Brain microvascular endothelial cell (primary cell): ENCODE results near the gene KRT80.

Experiments
- DNase-seq: peaks from one replicate; pipeline ENCODE4 v3.0.0-alpha.2; 2020
- H3K27ac ChIP-seq: fragments of 250-450 bp; sonication (Bioruptor Pico); 2 replicates; pipeline ENCODE4 v1.5.1; 2020; ENCODE audit warnings: mild to moderate bottlenecking, moderate library complexity
- H3K27me3 ChIP-seq: fragments of 250-450 bp; sonication (Bioruptor Pico); replicated peaks from 2 replicates; pipeline ENCODE4 v1.5.1; 2020; ENCODE audit warnings: mild to moderate bottlenecking
- H3K36me3 ChIP-seq: fragments of 250-450 bp; sonication (Bioruptor Pico); replicated peaks from 2 replicates; pipeline ENCODE4 v1.5.1; 2020; ENCODE audit warnings: mild to moderate bottlenecking
- H3K4me3 ChIP-seq: 2 replicates; pipeline ENCODE4 v1.5.1; 2011; ENCODE audit warnings: low read depth, mild to moderate bottlenecking, control low read depth, low read length, moderate library complexity
- CTCF ChIP-seq: IDR thresholded peaks from 2 replicates; pipeline ENCODE4 v1.5.1; 2011; ENCODE audit warnings: low read depth, mild to moderate bottlenecking, moderate library complexity, low read length, control low read depth, inconsistent platforms; ENCODE audit errors: missing control alignments
- in situ Hi-C: cut with HindIII; loops from 2 replicates; pipeline ENCODE4 v1.10.0; 2017; ENCODE audit warnings: low sequenced_read_pairs, low pct_ligation_motif_present

Gene KRT80

GRCh38 chr12:52206304-52207040 lies 14.7 kb upstream of the KRT80 start:
- Histone ChIP-seq H3K27me3 (no peaks in the 10 kb centered on the region), H3K36me3 (no peaks in the 10 kb centered on the region), H3K4me3 (no peak overlapping the region), H3K27ac (no peak overlapping the region)
- no peak for DNase-seq
- in situ Hi-C loops = no loop called here
- no peak for TF ChIP-seq CTCF

GRCh38 chr12:52205612-52206303 lies 13.9 kb upstream of the KRT80 start:
- Histone ChIP-seq H3K4me3 (no peak overlapping the region), H3K27ac (no peak overlapping the region), H3K27me3 (no peaks in the 10 kb centered on the region), H3K36me3 (no peaks in the 10 kb centered on the region)
- in situ Hi-C loops = no loop called here
- no peak for TF ChIP-seq CTCF
- DNase-seq = no peak

GRCh38 chr12:52204931-52205505 lies 13.2 kb upstream of the KRT80 start:
- Histone ChIP-seq H3K27ac (no peak overlapping the region), H3K27me3 (no peaks in the 10 kb centered on the region), H3K4me3 (no peak overlapping the region), H3K36me3 (no peaks in the 10 kb centered on the region)
- in situ Hi-C loops = no loop called here
- no peak for TF ChIP-seq CTCF
- no peak for DNase-seq

GRCh38 chr12:52204095-52204930 lies 12.5 kb upstream of the KRT80 start:
- H3K4me3 ChIP-seq = no peak overlapping the region
- H3K27ac ChIP-seq = no peak overlapping the region
- in situ Hi-C loops = no loop called here
- no peaks in the 10 kb centered on the region for H3K36me3 ChIP-seq
- TF ChIP-seq CTCF = no peak
- H3K27me3 ChIP-seq = no peaks in the 10 kb centered on the region
- peak; percentile 49 for DNase-seq

- Histone ChIP-seq H3K4me3 (no peak overlapping the region), H3K36me3 (no peaks in the 10 kb centered on the region), H3K27me3 (no peaks in the 10 kb centered on the region), H3K27ac (no peak overlapping the region)
- no peak for TF ChIP-seq CTCF
- DNase-seq = peak; percentile 38
- in situ Hi-C loops = no loop called here
These were observed 11.5 kb upstream of the KRT80 start for GRCh38 chr12:52203079-52203921.
